Fibroblast of lung (primary cell): ENCODE data around the gene AHCYL2.

Experiments used
- CTCF ChIP-seq, 2 donors: IDR thresholded peaks in 1 of 2; conservative IDR thresholded peaks in 1 of 2; 1 replicate in 1 of 2; 2 replicates in 1 of 2; pipeline ENCODE4 v1.5.1; 2011 to 2012; ENCODE audit warnings: low read length in 2 of 2, control low read depth in 1 of 2, inconsistent platforms in 1 of 2, low read depth in 1 of 2, mild to moderate bottlenecking in 1 of 2
- EZH2 ChIP-seq: IDR thresholded peaks from 2 replicates; pipeline ENCODE4 v1.5.1; 2012; ENCODE audit warnings: low read length, control low read depth, mild to moderate bottlenecking; ENCODE audit errors: missing control alignments

- TF ChIP-seq CTCF (conservative IDR thresholded peaks at IDR 0.05 in 1 of 2, IDR thresholded peaks at IDR 0.05 in 1 of 2; ENCODE audit: low read depth in 1 of 2, low read length in 2 of 2) (no peak), EZH2 (no peak)
Observed at GRCh38 chr7:129371487-129371886, 146.7 kb downstream of the AHCYL2 start.
